GM21381 (cell line): ENCODE results near the gene STAB1.

Experiments
- ATAC-seq: cut with Tn5 transposase; IDR thresholded peaks from one replicate; pipeline ENCODE4 v1.9.1; 2021; ENCODE audit warnings: mild to moderate bottlenecking, moderate library complexity; ENCODE audit not compliant: unreplicated experiment

The STAB1 gene

GRCh38 chr3:52458770-52459545 lies 36.2 kb upstream of the STAB1 start:
- ATAC-seq, result no peak

GRCh38 chr3:52461874-52462273 lies 33.3 kb upstream of the STAB1 start:
- no peak for ATAC-seq

- ATAC-seq, result no peak
These were observed 31.7 kb upstream of the STAB1 start for GRCh38 chr3:52463416-52463815.

- no peak for ATAC-seq
These were observed 26.8 kb upstream of the STAB1 start for GRCh38 chr3:52468336-52468735.

GRCh38 chr3:52469001-52469400 lies 26.1 kb upstream of the STAB1 start:
- no peak for ATAC-seq

GRCh38 chr3:52470920-52471319 lies 24.2 kb upstream of the STAB1 start:
- ATAC-seq, result no peak

- ATAC-seq, result no peak
These were observed 23.5 kb upstream of the STAB1 start for GRCh38 chr3:52471371-52472238.

- no peak for ATAC-seq
These were observed 22.7 kb upstream of the STAB1 start for GRCh38 chr3:52472239-52473000.

GRCh38 chr3:52473026-52473425 lies 22.1 kb upstream of the STAB1 start:
- no peak for ATAC-seq

GRCh38 chr3:52477076-52477795 lies 17.9 kb upstream of the STAB1 start:
- no peak for ATAC-seq

GRCh38 chr3:52477796-52478095 lies 17.4 kb upstream of the STAB1 start:
- ATAC-seq, result no peak

- ATAC-seq, result no peak
These were observed 15.9 kb upstream of the STAB1 start for GRCh38 chr3:52479037-52479876.

GRCh38 chr3:52479877-52480575 lies 15.1 kb upstream of the STAB1 start:
- no peak for ATAC-seq

GRCh38 chr3:52480768-52481715 lies 14.1 kb upstream of the STAB1 start:
- no peak for ATAC-seq

- ATAC-seq, result no peak
These were observed 13.2 kb upstream of the STAB1 start for GRCh38 chr3:52481819-52482521.

GRCh38 chr3:52483081-52483480 lies 12.1 kb upstream of the STAB1 start:
- ATAC-seq, result no peak

- ATAC-seq, result no peak
These were observed 11.4 kb upstream of the STAB1 start for GRCh38 chr3:52483577-52484381.
